Activated naive CD8-positive, alpha-beta T cell treated with anti-CD3 and anti-CD28 coated beads, Interleukin-2, amount 50 U/mL, for 16 hours (primary cell): Measurements from ENCODE around the gene NEDD8.

Source experiments
- DNase-seq: peaks from one replicate; pipeline ENCODE4 v3.0.0-alpha.2; 2020; ENCODE audit warnings: low read depth, low spot score

NEDD8 gene

GRCh38 chr14:24232121-24232644 lies at the start of gene NEDD8:
NEDD8 (minus strand) TSS chr14:24232367; CDS start chr14:24232267, 100 bp downstream.
- peak; percentile 74 for DNase-seq

- no peak for DNase-seq
Measured at GRCh38 chr14:24281636-24282035, 49.5 kb upstream of the NEDD8 start.

- DNase-seq: no peak
Measured at GRCh38 chr14:24280797-24281460, 48.8 kb upstream of the NEDD8 start.

GRCh38 chr14:24279301-24280186 lies 47.4 kb upstream of the NEDD8 start:
- no peak for DNase-seq

GRCh38 chr14:24278424-24278823 lies 46.3 kb upstream of the NEDD8 start:
- no peak for DNase-seq

GRCh38 chr14:24277606-24278321 lies 45.6 kb upstream of the NEDD8 start:
- DNase-seq: no peak

GRCh38 chr14:24277071-24277470 lies 44.9 kb upstream of the NEDD8 start:
- no peak for DNase-seq

- DNase-seq: peak; percentile 20
Measured at GRCh38 chr14:24274101-24274543, 42.0 kb upstream of the NEDD8 start.

GRCh38 chr14:24273422-24273998 lies 41.3 kb upstream of the NEDD8 start:
- no peak for DNase-seq

GRCh38 chr14:24272467-24272866 lies 40.3 kb upstream of the NEDD8 start:
- no peak for DNase-seq

GRCh38 chr14:24271834-24272263 lies 39.7 kb upstream of the NEDD8 start:
- no peak for DNase-seq

GRCh38 chr14:24271134-24271833 lies 39.1 kb upstream of the NEDD8 start, which contains the start of gene RABGGTA:
RABGGTA (minus strand) TSS chr14:24271597; CDS start chr14:24271115, 482 bp downstream.
- peak; percentile 80 for DNase-seq

GRCh38 chr14:24270537-24271133 lies 38.5 kb upstream of the NEDD8 start:
- no peak for DNase-seq

GRCh38 chr14:24269910-24270536 lies 37.9 kb upstream of the NEDD8 start:
- DNase-seq: no peak

- no peak for DNase-seq
Measured at GRCh38 chr14:24269368-24269767, 37.2 kb upstream of the NEDD8 start.

- DNase-seq: no peak
Measured at GRCh38 chr14:24268225-24268624, 36.1 kb upstream of the NEDD8 start.

GRCh38 chr14:24267516-24267915 lies 35.3 kb upstream of the NEDD8 start:
- no peak for DNase-seq

- no peak for DNase-seq
Measured at GRCh38 chr14:24266344-24267244, 34.4 kb upstream of the NEDD8 start.

GRCh38 chr14:24264298-24264697 lies 32.1 kb upstream of the NEDD8 start:
- no peak for DNase-seq
